ENCODE measurements around the gene ACAT1.

The ACAT1 gene

GRCh38 chr11:108093128-108093904, 28.1 kb upstream of the ACAT1 start:
- TF ChIP-seq GLIS3 (CRISPR knock-in tag; IDR thresholded peaks at IDR 0.05) (no peak), PATZ1 (CRISPR knock-in tag; IDR thresholded peaks at IDR 0.05; ENCODE audit: borderline replicate concordance) (no peak), ZNF565 (CRISPR knock-in tag; conservative IDR thresholded peaks at IDR 0.05; ENCODE audit: low read depth) (no peak), ZNF8 (CRISPR knock-in tag; IDR thresholded peaks at IDR 0.05) (no peak), ZFP30 (CRISPR knock-in tag; IDR thresholded peaks at IDR 0.05) (no peak), CSDC2 (CRISPR knock-in tag; IDR thresholded peaks at IDR 0.05) (no peak), ARNTL (CRISPR knock-in tag; IDR thresholded peaks at IDR 0.05; ENCODE audit: borderline replicate concordance, low read depth) (no peak), SNAI2 (CRISPR knock-in tag; IDR thresholded peaks at IDR 0.05) (no peak), ZFP3 (CRISPR knock-in tag; IDR thresholded peaks at IDR 0.05) (no peak), ESRRG (CRISPR knock-in tag; IDR thresholded peaks at IDR 0.05) (no peak), CSRNP3 (CRISPR knock-in tag; IDR thresholded peaks at IDR 0.05) (no peak), ZNF70 (CRISPR knock-in tag; IDR thresholded peaks at IDR 0.05) (no peak), TCF4 (CRISPR knock-in tag; IDR thresholded peaks at IDR 0.05; ENCODE audit: borderline replicate concordance) (no peak), BACH2 (CRISPR knock-in tag; IDR thresholded peaks at IDR 0.05; ENCODE audit: borderline replicate concordance) (no peak), CREB5 (CRISPR knock-in tag; IDR thresholded peaks at IDR 0.05; ENCODE audit: low read depth) (no peak)
- TF ChIP-seq, protein P1, sequence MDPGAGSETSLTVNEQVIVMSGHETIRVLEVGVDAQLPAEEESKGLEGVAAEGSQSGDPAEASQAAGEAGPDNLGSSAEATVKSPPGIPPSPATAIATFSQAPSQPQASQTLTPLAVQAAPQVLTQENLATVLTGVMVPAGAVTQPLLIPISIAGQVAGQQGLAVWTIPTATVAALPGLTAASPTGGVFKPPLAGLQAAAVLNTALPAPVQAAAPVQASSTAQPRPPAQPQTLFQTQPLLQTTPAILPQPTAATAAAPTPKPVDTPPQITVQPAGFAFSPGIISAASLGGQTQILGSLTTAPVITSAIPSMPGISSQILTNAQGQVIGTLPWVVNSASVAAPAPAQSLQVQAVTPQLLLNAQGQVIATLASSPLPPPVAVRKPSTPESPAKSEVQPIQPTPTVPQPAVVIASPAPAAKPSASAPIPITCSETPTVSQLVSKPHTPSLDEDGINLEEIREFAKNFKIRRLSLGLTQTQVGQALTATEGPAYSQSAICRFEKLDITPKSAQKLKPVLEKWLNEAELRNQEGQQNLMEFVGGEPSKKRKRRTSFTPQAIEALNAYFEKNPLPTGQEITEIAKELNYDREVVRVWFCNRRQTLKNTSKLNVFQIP (CRISPR knock-in tag; IDR thresholded peaks at IDR 0.05; ENCODE audit: borderline replicate concordance, low read depth): no peak
- no peak for ATAC-seq

DNA sequence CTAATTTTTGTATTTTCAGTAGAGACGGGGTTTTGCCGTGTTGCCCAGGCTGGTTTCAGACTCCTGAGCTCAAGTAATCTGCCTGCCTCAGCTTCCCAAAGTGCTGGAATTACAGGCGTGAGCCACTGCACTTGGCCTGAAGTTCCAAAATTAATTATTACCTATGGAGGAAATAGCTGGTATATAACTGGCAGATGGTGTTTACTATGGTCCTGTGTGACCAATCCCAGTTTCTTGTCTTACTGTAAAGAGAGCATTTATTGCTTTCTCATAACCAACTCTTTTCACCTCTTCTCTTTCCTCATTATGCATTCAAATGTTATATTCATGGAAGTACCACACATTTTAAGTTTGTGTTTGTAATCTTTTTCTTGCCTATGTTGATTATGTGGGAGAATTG, 24.2 kb upstream of the ACAT1 start:
- TF ChIP-seq, protein P2, sequence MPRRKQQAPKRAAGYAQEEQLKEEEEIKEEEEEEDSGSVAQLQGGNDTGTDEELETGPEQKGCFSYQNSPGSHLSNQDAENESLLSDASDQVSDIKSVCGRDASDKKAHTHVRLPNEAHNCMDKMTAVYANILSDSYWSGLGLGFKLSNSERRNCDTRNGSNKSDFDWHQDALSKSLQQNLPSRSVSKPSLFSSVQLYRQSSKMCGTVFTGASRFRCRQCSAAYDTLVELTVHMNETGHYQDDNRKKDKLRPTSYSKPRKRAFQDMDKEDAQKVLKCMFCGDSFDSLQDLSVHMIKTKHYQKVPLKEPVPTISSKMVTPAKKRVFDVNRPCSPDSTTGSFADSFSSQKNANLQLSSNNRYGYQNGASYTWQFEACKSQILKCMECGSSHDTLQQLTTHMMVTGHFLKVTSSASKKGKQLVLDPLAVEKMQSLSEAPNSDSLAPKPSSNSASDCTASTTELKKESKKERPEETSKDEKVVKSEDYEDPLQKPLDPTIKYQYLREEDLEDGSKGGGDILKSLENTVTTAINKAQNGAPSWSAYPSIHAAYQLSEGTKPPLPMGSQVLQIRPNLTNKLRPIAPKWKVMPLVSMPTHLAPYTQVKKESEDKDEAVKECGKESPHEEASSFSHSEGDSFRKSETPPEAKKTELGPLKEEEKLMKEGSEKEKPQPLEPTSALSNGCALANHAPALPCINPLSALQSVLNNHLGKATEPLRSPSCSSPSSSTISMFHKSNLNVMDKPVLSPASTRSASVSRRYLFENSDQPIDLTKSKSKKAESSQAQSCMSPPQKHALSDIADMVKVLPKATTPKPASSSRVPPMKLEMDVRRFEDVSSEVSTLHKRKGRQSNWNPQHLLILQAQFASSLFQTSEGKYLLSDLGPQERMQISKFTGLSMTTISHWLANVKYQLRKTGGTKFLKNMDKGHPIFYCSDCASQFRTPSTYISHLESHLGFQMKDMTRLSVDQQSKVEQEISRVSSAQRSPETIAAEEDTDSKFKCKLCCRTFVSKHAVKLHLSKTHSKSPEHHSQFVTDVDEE (CRISPR knock-in tag; IDR thresholded peaks at IDR 0.05): no peak
- TF ChIP-seq GLIS3 (CRISPR knock-in tag; IDR thresholded peaks at IDR 0.05) (no peak), TCF4 (CRISPR knock-in tag; IDR thresholded peaks at IDR 0.05; ENCODE audit: borderline replicate concordance) (no peak), PATZ1 (CRISPR knock-in tag; IDR thresholded peaks at IDR 0.05; ENCODE audit: borderline replicate concordance) (no peak)
- TF ChIP-seq, protein P1 (CRISPR knock-in tag; IDR thresholded peaks at IDR 0.05; ENCODE audit: borderline replicate concordance, low read depth): no peak
- no peak for ATAC-seq

Measured in SK-N-SH treated with all-trans-retinoic acid at 6 μM for 48 hours (cell line).